Measurements from ENCODE around the gene INCENP. TPM values are rescaled to one million over a fixed set of nuclear protein-coding genes. Genes with fewer than 3 reads are reported as not detected.

The INCENP gene
- total RNA-seq, 1 donor from 2014 or later = 3.4 TPM

GRCh38 chr11:62105667-62106191, 18.1 kb upstream of the INCENP start:
- DNase-seq (ENCODE audit: low read depth) = no peak
- no peak for TF ChIP-seq CTCF (IDR thresholded peaks at IDR 0.05; ENCODE audit: insufficient read depth, low read length, severe bottlenecking)
- H3K27me3 ChIP-seq (ENCODE audit: control insufficient read depth, insufficient read depth, low read length) = no peaks in the 10 kb centered on the region
- H3K4me3 ChIP-seq (ENCODE audit: low read depth, low read length) = no peak overlapping the region
- FAIRE-seq = no peak
- no peaks in the 10 kb centered on the region for H3K36me3 ChIP-seq (ENCODE audit: control insufficient read depth, insufficient read depth, low read length)

- no peaks in the 10 kb centered on the region for H3K27me3 ChIP-seq (ENCODE audit: control insufficient read depth, insufficient read depth, low read length)
- FAIRE-seq (no peak), DNase-seq (ENCODE audit: low read depth) (peak; percentile 58)
- H3K36me3 ChIP-seq (ENCODE audit: control insufficient read depth, insufficient read depth, low read length) = no peaks in the 10 kb centered on the region
- no peak overlapping the region for H3K4me3 ChIP-seq (ENCODE audit: low read depth, low read length)
- peak; percentile 69 for TF ChIP-seq CTCF (IDR thresholded peaks at IDR 0.05; ENCODE audit: insufficient read depth, low read length, severe bottlenecking)
Observed at GRCh38 chr11:62108017-62108750, 15.6 kb upstream of the INCENP start.

- FAIRE-seq = no peak
- H3K27me3 ChIP-seq (ENCODE audit: control insufficient read depth, insufficient read depth, low read length) = no peaks in the 10 kb centered on the region
- peak; percentile 55 for DNase-seq (ENCODE audit: low read depth)
- no peaks in the 10 kb centered on the region for H3K36me3 ChIP-seq (ENCODE audit: control insufficient read depth, insufficient read depth, low read length)
- TF ChIP-seq CTCF (IDR thresholded peaks at IDR 0.05; ENCODE audit: insufficient read depth, low read length, severe bottlenecking) = no peak
- no peak overlapping the region for H3K4me3 ChIP-seq (ENCODE audit: low read depth, low read length)
Observed at GRCh38 chr11:62108971-62109404, 14.8 kb upstream of the INCENP start.

DNA sequence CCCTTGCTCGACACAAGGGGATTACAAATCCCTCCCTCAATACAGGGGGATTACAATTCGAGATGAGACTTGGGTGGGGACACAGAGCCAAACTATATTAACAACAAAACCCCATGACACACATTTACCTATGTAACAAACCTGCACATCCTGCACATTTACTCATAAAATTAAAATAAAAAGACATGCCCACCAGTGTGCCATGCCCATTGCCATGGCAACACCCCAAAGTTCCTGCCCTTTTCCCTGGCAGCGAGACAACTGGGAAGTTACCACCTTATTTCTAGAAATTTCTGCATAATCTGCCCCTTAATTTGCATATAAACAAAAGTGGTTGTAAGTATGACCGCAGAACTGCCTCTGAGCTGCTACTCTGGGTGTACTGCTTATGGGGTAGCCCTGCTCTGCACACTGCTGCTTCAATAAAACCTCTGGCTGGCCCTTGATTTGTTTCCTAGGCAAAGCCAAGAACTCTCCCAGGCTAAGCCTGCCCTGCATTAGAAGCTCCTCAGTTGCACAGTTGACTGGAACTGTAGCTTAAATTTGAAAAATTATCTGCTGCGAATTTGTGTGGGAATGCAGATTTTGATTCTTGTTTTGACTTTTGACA, 8.6 kb upstream of the INCENP start:
- FAIRE-seq = no peak

GRCh38 chr11:62116451-62116850, 7.4 kb upstream of the INCENP start:
- no peak for TF ChIP-seq CTCF (IDR thresholded peaks at IDR 0.05; ENCODE audit: insufficient read depth, low read length, severe bottlenecking)
- Histone ChIP-seq H3K4me3 (ENCODE audit: low read depth, low read length) (no peak overlapping the region), H3K27me3 (ENCODE audit: control insufficient read depth, insufficient read depth, low read length) (no peaks in the 10 kb centered on the region), H3K36me3 (ENCODE audit: control insufficient read depth, insufficient read depth, low read length) (no peaks in the 10 kb centered on the region)
- DNase-seq (ENCODE audit: low read depth) (no peak), FAIRE-seq (no peak)

More for the DNA sequence above, 8.6 kb upstream of the INCENP start:
- H3K4me3 ChIP-seq (ENCODE audit: low read depth, low read length) = no peak overlapping the region
- no peaks in the 10 kb centered on the region for H3K27me3 ChIP-seq (ENCODE audit: control insufficient read depth, insufficient read depth, low read length)
- H3K36me3 ChIP-seq (ENCODE audit: control insufficient read depth, insufficient read depth, low read length) = no peaks in the 10 kb centered on the region
- DNase-seq (ENCODE audit: low read depth) = no peak
- TF ChIP-seq CTCF (IDR thresholded peaks at IDR 0.05; ENCODE audit: insufficient read depth, low read length, severe bottlenecking) = no peak

All from bronchial epithelial cell (primary cell).